GM13977 (cell line): Measurements from ENCODE around the gene C5AR2.

Source experiments
- DNase-seq: peaks from one replicate; pipeline ENCODE4 v3.0.0; 2012; ENCODE audit warnings: low spot score
- in situ Hi-C: fragments of 300-500 bp; cut with MboI; formaldehyde crosslinking; loops from one replicate; pipeline ENCODE4 v1.12.0; 2022; ENCODE audit warnings: low sequenced_read_pairs, low pct_unique_long_range_greater_than_20kb, mixed read lengths, inconsistent platforms; ENCODE audit not compliant: unreplicated experiment
- TF ChIP-seq, protein P1 (sequence below): IDR thresholded peaks from 2 replicates; pipeline ENCODE4 v1.5.1; 2012; ENCODE audit warnings: mild to moderate bottlenecking, control low read depth; ENCODE audit not compliant: insufficient read depth; ENCODE audit errors: extremely low read depth, missing control alignments

Gene C5AR2

GRCh38 chr19:47371261-47371660 is 39.3 kb downstream of the C5AR2 start:
- in situ Hi-C loops = no loop called here
- TF ChIP-seq, protein P1, sequence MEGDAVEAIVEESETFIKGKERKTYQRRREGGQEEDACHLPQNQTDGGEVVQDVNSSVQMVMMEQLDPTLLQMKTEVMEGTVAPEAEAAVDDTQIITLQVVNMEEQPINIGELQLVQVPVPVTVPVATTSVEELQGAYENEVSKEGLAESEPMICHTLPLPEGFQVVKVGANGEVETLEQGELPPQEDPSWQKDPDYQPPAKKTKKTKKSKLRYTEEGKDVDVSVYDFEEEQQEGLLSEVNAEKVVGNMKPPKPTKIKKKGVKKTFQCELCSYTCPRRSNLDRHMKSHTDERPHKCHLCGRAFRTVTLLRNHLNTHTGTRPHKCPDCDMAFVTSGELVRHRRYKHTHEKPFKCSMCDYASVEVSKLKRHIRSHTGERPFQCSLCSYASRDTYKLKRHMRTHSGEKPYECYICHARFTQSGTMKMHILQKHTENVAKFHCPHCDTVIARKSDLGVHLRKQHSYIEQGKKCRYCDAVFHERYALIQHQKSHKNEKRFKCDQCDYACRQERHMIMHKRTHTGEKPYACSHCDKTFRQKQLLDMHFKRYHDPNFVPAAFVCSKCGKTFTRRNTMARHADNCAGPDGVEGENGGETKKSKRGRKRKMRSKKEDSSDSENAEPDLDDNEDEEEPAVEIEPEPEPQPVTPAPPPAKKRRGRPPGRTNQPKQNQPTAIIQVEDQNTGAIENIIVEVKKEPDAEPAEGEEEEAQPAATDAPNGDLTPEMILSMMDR = no peak
- DNase-seq = no peak

DNA sequence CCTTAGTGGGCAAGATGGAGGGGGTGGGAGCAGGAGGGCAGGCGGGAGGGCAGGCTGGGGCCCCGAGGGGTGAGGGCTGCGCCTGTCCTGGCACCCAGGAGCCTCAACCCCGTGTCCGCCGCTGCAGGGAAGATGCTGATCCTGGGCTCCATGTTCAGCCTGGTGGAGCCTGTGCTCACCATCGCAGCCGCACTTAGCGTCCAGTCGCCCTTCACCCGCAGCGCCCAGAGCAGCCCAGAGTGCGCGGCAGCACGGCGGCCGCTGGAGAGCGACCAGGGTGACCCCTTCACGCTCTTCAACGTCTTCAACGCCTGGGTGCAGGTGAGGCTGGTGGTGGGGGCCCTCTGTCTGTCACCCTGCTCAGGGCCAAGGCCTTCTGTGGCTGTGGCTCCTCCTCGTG is 40.6 kb downstream of the C5AR2 start:
- TF ChIP-seq, protein P1 = no peak
- in situ Hi-C loops = no loop called here
- no peak for DNase-seq

GRCh38 chr19:47373246-47374240 is 41.6 kb downstream of the C5AR2 start:
- peak; percentile 12 for DNase-seq
- TF ChIP-seq, protein P1 = no peak
- in situ Hi-C loops = no loop called here

GRCh38 chr19:47374876-47375693 is 43.1 kb downstream of the C5AR2 start:
- TF ChIP-seq, protein P1 = no peak
- no peak for DNase-seq
- in situ Hi-C loops = no loop called here

DNA sequence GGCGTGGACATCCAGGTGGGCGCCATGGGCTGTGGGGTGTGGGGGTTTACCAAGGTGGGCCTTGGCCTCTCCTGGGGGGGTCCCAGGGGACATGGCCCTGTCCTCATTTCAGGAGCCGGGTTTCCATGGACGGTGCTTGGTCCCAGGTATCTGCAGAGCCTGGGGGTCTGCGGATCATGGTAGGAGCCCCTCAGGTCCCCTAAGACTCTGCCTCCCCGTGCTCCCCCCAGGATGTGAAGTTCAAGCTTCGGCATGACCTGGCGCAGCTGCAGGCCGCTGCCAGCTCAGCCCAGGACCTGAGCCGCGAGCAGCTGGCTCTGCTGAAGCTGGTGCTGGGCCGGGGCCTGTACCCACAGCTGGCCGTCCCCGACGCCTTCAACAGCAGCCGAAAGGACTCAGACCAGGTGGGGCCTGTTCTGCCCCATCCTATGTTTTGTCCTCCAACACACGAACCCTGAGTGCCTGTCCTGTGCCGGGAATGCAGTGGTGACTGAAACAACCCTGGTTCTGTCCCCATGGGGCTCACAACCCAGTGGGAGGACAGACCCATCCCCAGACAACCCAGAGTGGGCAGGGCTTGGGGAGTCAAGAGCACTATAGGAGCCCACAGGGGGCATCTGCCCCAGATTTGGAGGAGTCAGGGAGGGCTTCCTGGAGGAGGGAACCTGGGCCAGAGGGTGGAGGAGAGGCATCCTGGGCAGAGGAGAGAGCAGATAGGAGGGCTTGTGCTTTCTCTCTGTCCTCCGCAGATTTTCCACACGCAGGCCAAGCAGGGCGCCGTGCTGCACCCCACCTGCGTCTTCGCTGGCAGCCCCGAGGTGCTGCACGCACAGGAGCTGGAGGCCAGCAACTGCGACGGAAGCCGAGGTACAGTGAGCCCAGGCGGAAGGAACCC is 44.0 kb downstream of the C5AR2 start:
- in situ Hi-C loops = no loop called here
- TF ChIP-seq, protein P1 = no peak
- DNase-seq = no peak
